HG02970 (cell line): ENCODE measurements around the gene HMMR.
"Not testable (repeated sequence)": the region's sequence is repeated elsewhere in the genome, so short reads cannot be mapped to it uniquely, and the experiment has no call there.

ENCODE experiments used
- ATAC-seq: cut with Tn5 transposase; IDR thresholded peaks from one replicate; pipeline ENCODE4 v1.9.1; 2021; ENCODE audit warnings: mild to moderate bottlenecking, moderate library complexity, moderate number of reproducible peaks; ENCODE audit not compliant: unreplicated experiment, low FRiP score

The HMMR gene

GRCh38 chr5:163505368-163506094, 45.1 kb downstream of the HMMR start, which contains the start of gene MAT2B:
TSS of gene MAT2B (plus strand) at chr5:163505619. CDS start at chr5:163505687, 68 bp downstream.
- ATAC-seq, result peak; percentile 94

DNA sequence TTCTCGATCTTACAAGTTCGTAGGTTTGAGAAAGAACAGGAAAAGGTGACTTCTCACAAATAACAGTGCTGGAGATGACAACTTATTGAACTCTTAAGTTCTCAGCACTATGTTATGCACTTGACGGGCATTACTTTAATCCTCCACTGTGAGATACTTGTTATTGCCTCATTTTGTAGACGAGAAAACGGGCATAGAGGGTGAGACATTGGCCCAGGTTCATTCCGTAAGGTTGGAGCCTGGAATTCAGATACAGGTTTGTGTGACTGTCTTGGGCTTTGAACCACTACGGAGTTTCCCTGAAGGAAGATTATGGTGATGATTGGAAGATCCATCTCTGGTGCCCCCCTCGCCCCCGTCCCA, 45.6 kb downstream of the HMMR start:
- ATAC-seq, result peak; percentile 10

GRCh38 chr5:163506726-163507125, 46.3 kb downstream of the HMMR start:
- ATAC-seq, result no peak

DNA sequence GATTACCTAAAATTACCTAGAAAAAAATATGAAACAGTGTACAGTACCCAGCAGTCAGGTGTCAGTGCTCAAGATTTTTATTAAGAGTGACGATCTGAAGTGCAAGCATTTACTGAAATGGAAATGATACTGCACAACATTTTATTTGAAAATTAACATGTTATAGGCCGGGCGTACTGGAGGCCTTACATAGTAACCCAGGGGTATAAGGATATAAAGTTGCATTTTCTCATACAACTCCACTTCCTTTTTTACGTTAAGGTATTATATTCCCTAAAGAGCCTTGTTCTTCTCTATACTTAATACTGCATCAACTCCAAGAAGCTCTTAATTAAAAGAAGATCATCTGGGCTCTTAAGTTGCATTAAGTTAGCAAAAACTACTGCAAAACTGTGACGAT, 48.3 kb downstream of the HMMR start:
- ATAC-seq, result no peak

GRCh38 chr5:163509291-163509951, 49.0 kb downstream of the HMMR start:
- no peak for ATAC-seq

DNA sequence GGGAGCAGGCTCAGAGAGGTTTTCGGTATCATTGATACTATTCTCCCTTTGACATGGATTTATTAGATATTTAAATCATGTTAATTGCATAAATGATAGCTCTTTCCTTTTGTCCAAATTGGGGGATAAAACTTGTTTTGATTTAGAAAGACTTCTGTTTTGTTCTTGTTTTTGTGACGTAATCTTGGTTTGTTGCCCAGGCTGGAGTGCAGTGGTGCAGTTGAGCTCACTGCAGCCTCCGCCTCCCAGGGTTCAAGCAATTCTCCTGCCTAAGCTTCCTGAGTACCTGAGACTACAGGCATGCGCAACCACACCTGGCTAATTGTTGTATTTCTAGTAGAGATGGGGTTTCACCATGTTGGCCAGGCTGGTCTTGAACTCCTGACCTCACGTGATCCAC, 52.1 kb downstream of the HMMR start:
- ATAC-seq, result no peak

- no peak for ATAC-seq
Measured at GRCh38 chr5:163525096-163525495, 64.7 kb downstream of the HMMR start.

- no peak for ATAC-seq
Measured at GRCh38 chr5:163529698-163530097, 69.3 kb downstream of the HMMR start.

- no peak for ATAC-seq
Measured at GRCh38 chr5:163531272-163531671, 70.8 kb downstream of the HMMR start.

GRCh38 chr5:163532171-163533084, 72.0 kb downstream of the HMMR start:
- ATAC-seq, result no peak

DNA sequence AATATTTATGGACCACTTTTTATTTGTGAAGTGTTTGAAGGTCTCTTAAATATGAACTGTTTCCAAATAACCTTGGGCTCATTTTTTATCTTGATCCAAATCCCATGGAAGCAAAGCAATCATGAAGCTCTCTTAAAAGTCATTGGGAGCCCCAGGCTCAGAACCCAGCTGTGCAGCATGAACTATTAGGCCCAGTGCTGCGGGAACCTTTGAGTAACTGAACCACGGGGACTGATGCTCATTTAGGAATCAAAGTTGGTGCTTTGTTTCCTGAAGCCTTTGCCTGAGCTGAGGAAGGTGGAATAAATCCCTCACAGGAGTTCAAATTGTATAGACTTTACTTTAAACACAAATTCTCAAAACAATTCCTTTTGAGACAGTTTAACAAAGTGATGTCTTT, 72.8 kb downstream of the HMMR start:
- ATAC-seq, result no peak

DNA sequence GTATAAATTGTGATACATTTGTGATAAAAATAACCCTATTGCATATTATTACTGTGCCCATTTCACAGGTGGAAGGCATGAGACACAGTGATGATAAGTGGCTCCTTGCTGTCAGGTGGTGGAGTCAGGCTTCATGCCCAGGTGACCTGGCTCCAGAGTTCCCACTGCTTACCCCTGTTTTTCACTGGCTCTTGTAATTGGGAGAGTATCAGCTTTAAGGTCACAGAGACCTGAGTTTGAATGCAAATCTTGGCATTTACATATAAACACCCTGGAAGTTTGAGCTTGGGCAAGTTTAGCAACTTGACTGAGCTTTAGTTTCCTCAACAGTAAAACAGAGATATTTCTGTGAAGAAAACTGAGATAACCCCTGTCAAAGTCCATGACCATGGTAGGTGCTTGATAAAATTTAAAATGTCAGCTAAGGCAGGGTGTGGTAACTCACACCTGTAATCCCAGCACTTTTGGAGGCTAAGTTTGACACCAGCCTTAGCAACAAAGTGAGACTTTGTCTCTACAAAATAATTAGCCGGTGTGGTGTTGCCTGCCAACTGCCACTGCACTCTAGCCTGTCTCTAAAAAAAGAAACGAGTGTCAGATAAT, 74.2 kb downstream of the HMMR start:
- no peak for ATAC-seq

DNA sequence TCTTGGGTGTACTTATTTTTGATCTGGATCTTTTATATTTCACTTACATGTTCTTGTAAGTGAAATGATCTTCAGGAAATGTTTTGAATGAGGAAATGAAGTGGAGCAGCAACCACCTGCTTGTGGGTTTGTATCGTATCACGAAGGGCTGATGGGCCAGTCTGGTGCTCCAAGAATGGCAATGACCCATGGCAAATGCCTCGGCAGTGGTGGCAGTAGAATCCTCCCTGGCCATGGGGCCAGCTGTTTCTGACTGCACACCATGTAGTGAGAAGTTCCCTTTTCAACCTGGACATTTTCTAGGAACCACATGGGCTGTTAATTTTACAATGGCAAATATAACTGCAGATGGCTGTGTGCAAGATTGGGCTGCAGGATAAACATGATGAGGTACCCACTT, 74.9 kb downstream of the HMMR start:
- ATAC-seq, result no peak

- ATAC-seq, result not testable (repeated sequence)
Measured at GRCh38 chr5:163536442-163536841, 76.0 kb downstream of the HMMR start.

DNA sequence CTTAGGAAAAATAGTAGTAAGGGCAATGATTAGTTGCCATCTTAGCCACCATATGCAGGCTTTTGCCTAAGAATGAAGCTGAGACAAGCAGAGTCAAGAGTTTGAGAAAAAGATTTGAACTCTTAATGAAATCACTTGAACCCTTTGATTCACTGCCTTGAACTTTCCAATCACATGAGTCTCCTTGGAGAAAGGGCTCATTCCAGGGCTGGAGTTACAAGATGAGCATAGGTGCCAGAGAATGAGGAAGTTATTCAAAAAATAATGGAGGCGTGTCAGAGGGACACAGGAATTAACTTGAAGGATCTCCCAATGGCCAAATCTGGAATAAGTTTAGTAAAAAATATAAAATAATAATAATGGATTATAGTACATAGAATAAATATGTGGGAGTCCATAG, 80.3 kb downstream of the HMMR start:
- ATAC-seq, result no peak
